Choroid plexus epithelial cell (primary cell): ENCODE data around the gene C10orf53.

Experiments used
- DNase-seq: peaks from one replicate; pipeline ENCODE4 v3.0.0-alpha.2; 2010; ENCODE audit warnings: low read depth
- H3K4me3 ChIP-seq: 2 replicates; pipeline ENCODE4 v1.5.1; 2011; ENCODE audit warnings: low read depth, mild to moderate bottlenecking, control low read depth, low read length, moderate library complexity
- TF ChIP-seq, protein P1 (sequence below): conservative IDR thresholded peaks from 2 replicates; pipeline ENCODE4 v1.5.1; 2011; ENCODE audit warnings: low read depth, mild to moderate bottlenecking, control low read depth, inconsistent platforms, low read length, moderate library complexity

The C10orf53 gene

GRCh38 chr10:49653273-49653929, 26.1 kb upstream of the C10orf53 start:
- DNase-seq = no peak
- H3K4me3 ChIP-seq = no peak overlapping the region
- TF ChIP-seq, protein P1, sequence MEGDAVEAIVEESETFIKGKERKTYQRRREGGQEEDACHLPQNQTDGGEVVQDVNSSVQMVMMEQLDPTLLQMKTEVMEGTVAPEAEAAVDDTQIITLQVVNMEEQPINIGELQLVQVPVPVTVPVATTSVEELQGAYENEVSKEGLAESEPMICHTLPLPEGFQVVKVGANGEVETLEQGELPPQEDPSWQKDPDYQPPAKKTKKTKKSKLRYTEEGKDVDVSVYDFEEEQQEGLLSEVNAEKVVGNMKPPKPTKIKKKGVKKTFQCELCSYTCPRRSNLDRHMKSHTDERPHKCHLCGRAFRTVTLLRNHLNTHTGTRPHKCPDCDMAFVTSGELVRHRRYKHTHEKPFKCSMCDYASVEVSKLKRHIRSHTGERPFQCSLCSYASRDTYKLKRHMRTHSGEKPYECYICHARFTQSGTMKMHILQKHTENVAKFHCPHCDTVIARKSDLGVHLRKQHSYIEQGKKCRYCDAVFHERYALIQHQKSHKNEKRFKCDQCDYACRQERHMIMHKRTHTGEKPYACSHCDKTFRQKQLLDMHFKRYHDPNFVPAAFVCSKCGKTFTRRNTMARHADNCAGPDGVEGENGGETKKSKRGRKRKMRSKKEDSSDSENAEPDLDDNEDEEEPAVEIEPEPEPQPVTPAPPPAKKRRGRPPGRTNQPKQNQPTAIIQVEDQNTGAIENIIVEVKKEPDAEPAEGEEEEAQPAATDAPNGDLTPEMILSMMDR = no peak

DNA sequence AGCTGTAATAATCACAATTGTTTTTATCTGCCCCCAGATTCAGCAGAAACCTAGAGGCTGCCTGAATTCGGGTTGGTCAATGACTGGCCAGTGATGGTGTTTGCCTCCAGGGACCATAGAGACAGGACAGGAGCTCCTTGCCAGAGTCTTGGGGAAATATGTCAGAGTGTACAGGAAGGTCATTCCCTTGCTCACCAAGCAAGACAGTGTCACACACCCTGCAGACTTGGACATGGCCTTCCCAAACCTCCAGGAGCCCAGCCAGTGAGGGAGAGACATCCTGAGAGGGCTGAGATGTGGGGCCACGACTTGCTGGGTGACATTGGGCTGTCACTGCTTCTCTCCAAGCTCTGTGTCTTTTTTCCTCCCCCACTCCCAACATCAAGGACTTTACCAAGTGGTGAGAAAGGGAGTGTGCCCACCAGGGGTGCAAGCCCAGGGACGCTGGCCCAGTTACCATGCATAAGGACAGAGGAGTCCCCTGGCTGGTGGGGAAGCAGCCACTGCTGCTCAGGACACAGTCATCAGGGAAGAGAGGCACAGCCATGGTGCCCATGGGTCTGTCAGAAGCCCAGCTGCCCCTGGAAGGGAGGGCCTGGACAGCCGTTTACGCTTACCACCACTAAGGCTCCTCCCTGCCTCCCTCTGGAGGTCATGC, 25.3 kb upstream of the C10orf53 start:
- TF ChIP-seq, protein P1 = no peak
- no peak for DNase-seq
- H3K4me3 ChIP-seq = no peak overlapping the region

DNA sequence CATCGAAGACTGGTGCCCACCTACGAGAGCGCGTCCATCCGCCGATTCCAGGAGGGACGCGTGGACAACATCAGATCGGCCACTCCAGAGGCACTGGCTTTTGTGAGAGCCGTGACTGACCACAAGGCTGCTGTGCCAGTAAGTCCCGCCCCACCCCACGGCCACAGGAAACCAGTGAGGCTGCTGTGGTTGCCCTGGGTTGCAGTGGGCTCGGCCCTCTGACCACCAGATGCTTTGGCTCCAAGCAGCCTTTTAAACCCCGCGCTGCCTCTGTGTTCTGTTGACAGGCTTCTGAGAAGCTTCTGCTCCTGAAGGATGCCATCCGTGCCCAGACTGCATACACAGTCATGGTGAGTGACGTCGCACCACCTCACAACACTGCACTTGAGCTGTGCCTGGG, 24.4 kb upstream of the C10orf53 start:
- no peak for DNase-seq
- TF ChIP-seq, protein P1 = no peak
- H3K4me3 ChIP-seq = no peak overlapping the region

DNA sequence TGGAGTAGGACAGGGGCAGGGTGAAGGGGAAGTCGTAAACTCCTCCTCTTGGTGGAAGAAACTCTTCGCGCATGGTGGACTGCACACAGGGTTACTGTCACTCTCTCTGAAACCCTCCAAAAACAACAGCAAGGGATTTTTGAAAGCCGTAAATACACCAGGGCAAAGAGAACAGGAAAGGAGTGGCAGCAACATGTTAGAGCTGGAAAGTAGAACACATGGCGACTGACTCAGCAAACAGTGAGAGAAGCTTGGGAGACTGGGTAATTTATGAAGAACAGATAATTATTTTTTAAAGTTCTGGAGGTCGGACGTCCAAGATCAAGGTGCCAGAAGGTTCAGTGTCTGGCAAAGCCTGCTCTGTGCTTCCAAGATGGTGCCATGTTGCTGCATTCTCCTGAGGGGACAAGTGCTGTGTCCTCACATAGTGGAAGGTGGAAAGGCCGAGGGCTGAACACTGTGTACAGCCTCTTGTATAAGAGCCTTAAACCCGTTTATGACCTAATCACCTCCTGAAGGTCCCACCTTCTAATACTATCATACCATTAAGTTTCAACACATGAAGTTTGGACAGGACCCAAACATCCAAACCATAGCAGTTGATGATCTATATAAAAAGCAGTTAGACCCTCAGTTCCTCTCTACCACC, 22.5 kb upstream of the C10orf53 start:
- DNase-seq = no peak
- TF ChIP-seq, protein P1 = no peak

GRCh38 chr10:49657606-49658005, 21.8 kb upstream of the C10orf53 start:
- H3K4me3 ChIP-seq = no peak overlapping the region
- TF ChIP-seq, protein P1 = no peak

More for the DNA sequence above, 22.5 kb upstream of the C10orf53 start:
- H3K4me3 ChIP-seq = no peak overlapping the region

GRCh38 chr10:49661140-49661856, 18.2 kb upstream of the C10orf53 start:
- TF ChIP-seq, protein P1 = no peak

More at GRCh38 chr10:49657606-49658005, 21.8 kb upstream of the C10orf53 start:
- DNase-seq = no peak

More at GRCh38 chr10:49661140-49661856, 18.2 kb upstream of the C10orf53 start:
- no peak for DNase-seq
- no peak overlapping the region for H3K4me3 ChIP-seq
